ENCODE results near the gene IL6R. TPM values are rescaled to one million over a fixed set of nuclear protein-coding genes. Genes with fewer than 3 reads are reported as not detected.
"Not testable (repeated sequence)": the region's sequence is repeated elsewhere in the genome, so short reads cannot be mapped to it uniquely, and the experiment has no call there.

IL6R gene
- total and polyA plus RNA-seq, 2 donors from 2014 or later, result 6.2 to 33.0 TPM

- H3K9me3 ChIP-seq (ENCODE audit: control insufficient read depth in 2 of 3, insufficient read depth in 1 of 3, low read length in 3 of 3), result no peaks in the 10 kb centered on the region
- peak overlapping the region in 1 of 3 donors; percentile 22 for H3K9ac ChIP-seq (ENCODE audit: low read length in 3 of 3)
- no peak for TF ChIP-seq CTCF (IDR thresholded peaks at IDR 0.05; ENCODE audit: borderline replicate concordance, extremely low read depth, insufficient read depth)
- intact Hi-C loops (cut with DNase I), result no loop called here
- no peaks in the 10 kb centered on the region for H3K36me3 ChIP-seq (ENCODE audit: control insufficient read depth in 2 of 3, insufficient read depth in 3 of 3, low read length in 3 of 3)
- peaks cover 3 to 43% (median 42%) of the 10 kb centered on the region in 3 donors for H3K4me1 ChIP-seq (ENCODE audit: control insufficient read depth in 2 of 3, insufficient read depth in 2 of 3, low read depth in 1 of 3, low read length in 3 of 3)
- DNase-seq, result no peak
- peak overlapping the region; percentile 91 to 96 for H3K27ac ChIP-seq (ENCODE audit: low read depth in 2 of 2, low read length in 2 of 2)
- no peak overlapping the region for H3K4me3 ChIP-seq (ENCODE audit: low read length in 3 of 3)
- no peaks in the 10 kb centered on the region for H3K27me3 ChIP-seq (ENCODE audit: control insufficient read depth, insufficient read depth, low read length)
- no peak for FAIRE-seq
Observed at GRCh38 chr1:154418923-154419619, 13.9 kb downstream of the IL6R start.

GRCh38 chr1:154419620-154420571, 14.8 kb downstream of the IL6R start:
- TF ChIP-seq CTCF (IDR thresholded peaks at IDR 0.05; ENCODE audit: borderline replicate concordance, extremely low read depth, insufficient read depth), result no peak
- FAIRE-seq (no peak), DNase-seq (peak in 4 of 5 donors; percentile 55 to 95 (median 72))
- H3K27ac ChIP-seq (ENCODE audit: low read depth in 2 of 2, low read length in 2 of 2), result peak overlapping the region; percentile 91 to 96
- peak overlapping the region in 2 of 3 donors; percentile 37 to 53 for H3K9ac ChIP-seq (ENCODE audit: low read length in 3 of 3)
- no peaks in the 10 kb centered on the region for H3K9me3 ChIP-seq (ENCODE audit: control insufficient read depth in 2 of 3, insufficient read depth in 1 of 3, low read length in 3 of 3)
- no peaks in the 10 kb centered on the region for H3K36me3 ChIP-seq (ENCODE audit: control insufficient read depth in 2 of 3, insufficient read depth in 3 of 3, low read length in 3 of 3)
- intact Hi-C loops (cut with DNase I), result no loop called here
- peaks cover 3 to 47% (median 45%) of the 10 kb centered on the region in 3 donors for H3K4me1 ChIP-seq (ENCODE audit: control insufficient read depth in 2 of 3, insufficient read depth in 2 of 3, low read depth in 1 of 3, low read length in 3 of 3)
- H3K27me3 ChIP-seq (ENCODE audit: control insufficient read depth, insufficient read depth, low read length), result no peaks in the 10 kb centered on the region
- peak overlapping the region in 1 of 3 donors; percentile 12 for H3K4me3 ChIP-seq (ENCODE audit: low read length in 3 of 3)

- Histone ChIP-seq H3K27ac (ENCODE audit: low read depth in 2 of 2, low read length in 2 of 2) (peak overlapping the region; percentile 3 to 62), H3K36me3 (ENCODE audit: control insufficient read depth in 2 of 3, insufficient read depth in 3 of 3, low read length in 3 of 3) (no peaks in the 10 kb centered on the region), H3K9me3 (ENCODE audit: control insufficient read depth in 2 of 3, insufficient read depth in 1 of 3, low read length in 3 of 3) (no peaks in the 10 kb centered on the region), H3K27me3 (ENCODE audit: control insufficient read depth, insufficient read depth, low read length) (no peaks in the 10 kb centered on the region), H3K9ac (ENCODE audit: low read length in 3 of 3) (no peak overlapping the region), H3K4me1 (ENCODE audit: control insufficient read depth in 2 of 3, insufficient read depth in 2 of 3, low read depth in 1 of 3, low read length in 3 of 3) (peaks cover 3 to 47% (median 45%) of the 10 kb centered on the region in 3 donors), H3K4me3 (ENCODE audit: low read length in 3 of 3) (no peak overlapping the region)
- no peak for TF ChIP-seq CTCF (IDR thresholded peaks at IDR 0.05; ENCODE audit: borderline replicate concordance, extremely low read depth, insufficient read depth)
- intact Hi-C loops (cut with DNase I), result no loop called here
- DNase-seq, result no peak
- FAIRE-seq, result no peak
Observed at GRCh38 chr1:154420961-154421924, 16.1 kb downstream of the IL6R start.

GRCh38 chr1:154422049-154422448, 16.9 kb downstream of the IL6R start:
- Histone ChIP-seq H3K27ac (ENCODE audit: low read depth in 2 of 2, low read length in 2 of 2) (peak overlapping the region in 1 of 2 donors; percentile 54), H3K4me1 (ENCODE audit: control insufficient read depth in 2 of 3, insufficient read depth in 2 of 3, low read depth in 1 of 3, low read length in 3 of 3) (peaks cover 3 to 48% (median 46%) of the 10 kb centered on the region in 3 donors)
- H3K4me3 ChIP-seq (ENCODE audit: low read length in 3 of 3); H3K9ac ChIP-seq (ENCODE audit: low read length in 3 of 3); DNase-seq; H3K36me3 ChIP-seq (ENCODE audit: control insufficient read depth in 2 of 3, insufficient read depth in 3 of 3, low read length in 3 of 3); intact Hi-C loops (cut with DNase I); FAIRE-seq; H3K27me3 ChIP-seq (ENCODE audit: control insufficient read depth, insufficient read depth, low read length); H3K9me3 ChIP-seq (ENCODE audit: control insufficient read depth in 2 of 3, insufficient read depth in 1 of 3, low read length in 3 of 3): not testable (repeated sequence)
